Hepatocyte (in vitro differentiated cells): Measurements from ENCODE around the gene FADS6.

ENCODE experiments used
- EZH2phosphoT487 ChIP-seq: fragments of 200-600 bp; sonication (generic); IDR thresholded peaks from one replicate; pipeline ENCODE4 v1.6.1; 2018; ENCODE audit warnings: antibody characterized with exemption, mild to moderate bottlenecking, low read depth, moderate library complexity; ENCODE audit not compliant: unreplicated experiment, severe bottlenecking
- TF ChIP-seq, protein P1 (sequence below): fragments of 200-600 bp; sonication (generic); IDR thresholded peaks from 2 replicates; pipeline ENCODE4 v1.5.1; 2016; ENCODE audit warnings: antibody characterized with exemption, mild to moderate bottlenecking; ENCODE audit not compliant: poor library complexity

DNA sequence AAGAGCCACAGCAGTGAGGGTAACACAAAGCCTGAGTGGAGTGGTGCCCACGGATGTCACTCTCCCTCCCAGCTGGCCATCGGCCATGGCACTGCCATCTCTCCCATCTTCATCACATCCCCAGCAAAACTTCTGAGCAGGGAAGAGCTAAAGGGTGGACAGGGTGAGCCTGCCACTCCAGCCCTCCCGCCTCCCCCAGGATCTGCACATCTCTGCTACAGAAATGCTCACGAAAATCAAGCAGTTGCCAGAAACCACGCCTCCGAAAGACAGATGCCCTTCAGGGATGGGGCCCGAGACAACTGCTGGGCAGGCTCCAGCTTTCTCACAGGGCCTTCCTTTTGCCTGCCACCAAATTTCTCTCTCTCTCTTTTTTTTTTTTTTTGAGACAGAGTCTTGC, 37.3 kb downstream of the FADS6 start:
- TF ChIP-seq, protein P1, sequence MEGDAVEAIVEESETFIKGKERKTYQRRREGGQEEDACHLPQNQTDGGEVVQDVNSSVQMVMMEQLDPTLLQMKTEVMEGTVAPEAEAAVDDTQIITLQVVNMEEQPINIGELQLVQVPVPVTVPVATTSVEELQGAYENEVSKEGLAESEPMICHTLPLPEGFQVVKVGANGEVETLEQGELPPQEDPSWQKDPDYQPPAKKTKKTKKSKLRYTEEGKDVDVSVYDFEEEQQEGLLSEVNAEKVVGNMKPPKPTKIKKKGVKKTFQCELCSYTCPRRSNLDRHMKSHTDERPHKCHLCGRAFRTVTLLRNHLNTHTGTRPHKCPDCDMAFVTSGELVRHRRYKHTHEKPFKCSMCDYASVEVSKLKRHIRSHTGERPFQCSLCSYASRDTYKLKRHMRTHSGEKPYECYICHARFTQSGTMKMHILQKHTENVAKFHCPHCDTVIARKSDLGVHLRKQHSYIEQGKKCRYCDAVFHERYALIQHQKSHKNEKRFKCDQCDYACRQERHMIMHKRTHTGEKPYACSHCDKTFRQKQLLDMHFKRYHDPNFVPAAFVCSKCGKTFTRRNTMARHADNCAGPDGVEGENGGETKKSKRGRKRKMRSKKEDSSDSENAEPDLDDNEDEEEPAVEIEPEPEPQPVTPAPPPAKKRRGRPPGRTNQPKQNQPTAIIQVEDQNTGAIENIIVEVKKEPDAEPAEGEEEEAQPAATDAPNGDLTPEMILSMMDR: no peak
- no peak for TF ChIP-seq EZH2phosphoT487
